Choroid plexus epithelial cell (primary cell): ENCODE results near the gene WNT7B.

Experiments used
- DNase-seq: peaks from one replicate; pipeline ENCODE4 v3.0.0-alpha.2; 2010; ENCODE audit warnings: low read depth
- H3K4me3 ChIP-seq: 2 replicates; pipeline ENCODE4 v1.5.1; 2011; ENCODE audit warnings: low read depth, mild to moderate bottlenecking, control low read depth, low read length, moderate library complexity
- TF ChIP-seq, protein P1 (sequence below): conservative IDR thresholded peaks from 2 replicates; pipeline ENCODE4 v1.5.1; 2011; ENCODE audit warnings: low read depth, mild to moderate bottlenecking, control low read depth, inconsistent platforms, low read length, moderate library complexity

Gene WNT7B

DNA sequence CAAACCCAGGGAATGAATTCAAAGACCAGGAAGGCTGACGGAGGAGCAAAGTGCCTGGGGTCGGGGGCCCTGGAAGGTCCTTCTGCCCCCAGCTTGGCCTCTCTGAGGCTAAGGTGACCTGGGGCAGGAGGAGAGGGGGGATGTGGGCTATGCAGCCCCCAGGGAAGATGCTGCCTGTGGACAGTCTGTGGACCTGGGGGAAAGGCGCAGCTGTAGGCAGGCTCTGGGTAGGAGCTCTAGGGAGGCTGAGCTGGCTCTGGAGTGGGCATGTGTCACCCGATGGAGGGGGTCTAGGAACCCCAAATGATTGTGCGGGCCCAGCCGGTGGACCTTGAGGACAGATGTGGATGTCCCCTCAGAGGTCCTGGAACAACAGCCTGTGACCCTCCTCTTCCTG lies 42.8 kb downstream of the WNT7B start:
- DNase-seq, result no peak
- TF ChIP-seq, protein P1, sequence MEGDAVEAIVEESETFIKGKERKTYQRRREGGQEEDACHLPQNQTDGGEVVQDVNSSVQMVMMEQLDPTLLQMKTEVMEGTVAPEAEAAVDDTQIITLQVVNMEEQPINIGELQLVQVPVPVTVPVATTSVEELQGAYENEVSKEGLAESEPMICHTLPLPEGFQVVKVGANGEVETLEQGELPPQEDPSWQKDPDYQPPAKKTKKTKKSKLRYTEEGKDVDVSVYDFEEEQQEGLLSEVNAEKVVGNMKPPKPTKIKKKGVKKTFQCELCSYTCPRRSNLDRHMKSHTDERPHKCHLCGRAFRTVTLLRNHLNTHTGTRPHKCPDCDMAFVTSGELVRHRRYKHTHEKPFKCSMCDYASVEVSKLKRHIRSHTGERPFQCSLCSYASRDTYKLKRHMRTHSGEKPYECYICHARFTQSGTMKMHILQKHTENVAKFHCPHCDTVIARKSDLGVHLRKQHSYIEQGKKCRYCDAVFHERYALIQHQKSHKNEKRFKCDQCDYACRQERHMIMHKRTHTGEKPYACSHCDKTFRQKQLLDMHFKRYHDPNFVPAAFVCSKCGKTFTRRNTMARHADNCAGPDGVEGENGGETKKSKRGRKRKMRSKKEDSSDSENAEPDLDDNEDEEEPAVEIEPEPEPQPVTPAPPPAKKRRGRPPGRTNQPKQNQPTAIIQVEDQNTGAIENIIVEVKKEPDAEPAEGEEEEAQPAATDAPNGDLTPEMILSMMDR, result no peak

DNA sequence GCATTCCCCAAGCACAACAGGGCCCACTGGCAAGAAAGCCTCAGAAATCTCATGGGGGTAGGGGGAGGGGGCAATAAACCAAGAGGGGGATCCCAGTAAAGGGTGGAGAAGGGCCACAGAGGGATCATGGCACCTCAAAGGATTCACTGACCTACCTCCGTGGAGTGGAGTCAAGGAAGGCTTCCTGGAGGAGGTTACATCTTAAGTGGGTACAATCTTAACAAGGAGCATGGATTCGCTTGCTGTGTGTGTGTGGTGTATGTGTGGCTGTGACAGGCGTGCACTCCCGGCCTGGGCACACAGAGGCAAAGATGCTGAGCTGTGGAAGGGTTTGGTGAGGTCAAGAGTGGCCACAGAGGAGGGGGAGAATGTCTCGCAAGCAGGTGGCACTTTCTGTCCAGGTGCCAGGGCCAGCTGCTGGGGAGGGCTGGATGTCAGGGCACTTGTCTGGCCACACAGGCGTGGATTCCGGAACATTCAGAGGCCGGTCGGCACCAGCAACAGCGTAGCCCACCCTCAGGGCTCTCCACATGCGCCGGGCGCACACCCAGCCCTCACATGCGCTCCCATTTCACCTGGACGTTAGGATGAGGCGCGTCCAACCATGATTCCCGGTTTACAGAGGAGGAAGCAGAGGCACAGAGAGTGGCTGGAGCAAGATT lies 43.3 kb downstream of the WNT7B start:
- H3K4me3 ChIP-seq, result no peak overlapping the region
- TF ChIP-seq, protein P1, result no peak
- no peak for DNase-seq

More for the DNA sequence above, 42.8 kb downstream of the WNT7B start:
- no peak overlapping the region for H3K4me3 ChIP-seq

DNA sequence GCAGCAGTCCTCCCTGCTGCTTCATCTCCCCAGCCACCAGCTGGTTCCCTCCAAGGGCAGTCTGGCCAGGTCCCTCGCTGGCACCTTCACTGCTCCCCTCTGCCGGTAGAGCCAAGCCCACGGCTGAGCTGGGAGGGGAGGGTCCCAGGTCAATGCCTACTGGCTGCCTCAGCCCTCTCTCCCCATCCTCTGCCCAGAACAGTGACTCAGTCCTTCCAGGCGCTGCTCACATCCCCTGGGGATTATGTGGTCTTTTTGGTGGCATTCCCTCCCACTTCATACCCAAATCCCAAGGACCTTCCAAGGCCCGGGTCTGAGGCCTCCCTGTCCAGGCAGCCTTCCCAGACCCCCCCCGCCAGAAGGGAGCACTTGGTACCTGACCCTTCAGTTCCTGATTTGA lies 44.9 kb downstream of the WNT7B start:
- H3K4me3 ChIP-seq, result no peak overlapping the region
- TF ChIP-seq, protein P1, result no peak
- no peak for DNase-seq

DNA sequence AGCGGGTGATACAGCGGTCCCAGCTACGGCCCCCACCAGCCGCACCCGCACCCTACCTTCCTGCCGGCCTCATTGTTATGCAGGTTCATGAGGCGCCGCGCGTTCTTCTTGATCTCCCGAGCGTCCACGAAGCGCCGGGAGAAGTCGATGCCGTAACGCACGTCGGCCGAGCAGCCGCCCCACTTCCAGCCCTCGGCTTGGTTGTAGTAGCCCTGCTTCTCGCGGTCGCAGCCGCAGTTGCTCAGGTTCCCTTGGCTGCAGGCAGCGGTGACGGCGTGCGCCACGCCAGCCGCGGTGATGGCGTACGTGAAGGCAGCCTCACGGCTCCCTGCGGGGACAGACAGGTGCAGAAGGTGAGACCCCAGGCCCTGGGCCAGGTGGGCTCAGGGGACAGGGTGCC lies 45.9 kb downstream of the WNT7B start:
- no peak overlapping the region for H3K4me3 ChIP-seq
- DNase-seq, result no peak
- TF ChIP-seq, protein P1, result no peak

DNA sequence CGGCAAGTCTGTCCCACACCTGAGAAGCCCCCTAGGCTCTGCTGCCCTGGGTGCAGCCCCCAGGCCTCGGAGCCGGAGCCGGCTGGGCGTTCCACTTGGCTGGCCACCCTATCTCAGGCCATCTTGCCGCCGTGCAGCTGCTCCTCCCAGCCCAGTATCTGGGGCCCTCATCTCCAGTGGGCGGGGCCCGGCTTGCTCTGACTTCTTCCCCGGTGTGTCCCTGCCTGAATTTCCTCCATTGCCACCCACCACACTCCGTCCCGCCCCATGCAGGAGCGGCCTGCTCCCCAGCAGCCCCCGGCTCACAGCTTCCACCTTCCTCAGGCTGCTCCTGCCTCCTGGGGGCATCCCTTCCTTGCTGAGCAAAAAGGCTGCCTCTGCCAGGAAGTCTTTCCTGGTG lies 46.6 kb downstream of the WNT7B start:
- TF ChIP-seq, protein P1, result no peak

DNA sequence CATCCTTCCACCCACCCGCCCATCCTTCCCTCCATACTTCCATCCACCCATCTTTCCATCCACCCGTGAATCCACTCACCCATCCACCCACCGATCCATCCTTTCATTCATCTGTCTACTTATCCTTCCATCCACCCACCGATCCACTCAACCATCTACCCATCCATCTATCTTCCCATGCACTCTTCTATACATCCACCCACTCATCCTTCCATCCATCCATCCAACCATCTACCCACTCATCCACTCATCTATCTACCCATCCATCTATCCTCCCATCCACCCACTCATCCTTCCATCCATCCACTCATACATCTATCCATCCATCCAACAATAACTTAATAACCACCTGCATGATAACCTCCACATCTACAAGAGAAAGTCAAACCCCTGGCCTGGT lies 47.3 kb downstream of the WNT7B start:
- TF ChIP-seq, protein P1, result no peak
- H3K4me3 ChIP-seq, result no peak overlapping the region
- DNase-seq, result no peak

More for the DNA sequence above, 46.6 kb downstream of the WNT7B start:
- no peak for DNase-seq
- H3K4me3 ChIP-seq, result no peak overlapping the region

DNA sequence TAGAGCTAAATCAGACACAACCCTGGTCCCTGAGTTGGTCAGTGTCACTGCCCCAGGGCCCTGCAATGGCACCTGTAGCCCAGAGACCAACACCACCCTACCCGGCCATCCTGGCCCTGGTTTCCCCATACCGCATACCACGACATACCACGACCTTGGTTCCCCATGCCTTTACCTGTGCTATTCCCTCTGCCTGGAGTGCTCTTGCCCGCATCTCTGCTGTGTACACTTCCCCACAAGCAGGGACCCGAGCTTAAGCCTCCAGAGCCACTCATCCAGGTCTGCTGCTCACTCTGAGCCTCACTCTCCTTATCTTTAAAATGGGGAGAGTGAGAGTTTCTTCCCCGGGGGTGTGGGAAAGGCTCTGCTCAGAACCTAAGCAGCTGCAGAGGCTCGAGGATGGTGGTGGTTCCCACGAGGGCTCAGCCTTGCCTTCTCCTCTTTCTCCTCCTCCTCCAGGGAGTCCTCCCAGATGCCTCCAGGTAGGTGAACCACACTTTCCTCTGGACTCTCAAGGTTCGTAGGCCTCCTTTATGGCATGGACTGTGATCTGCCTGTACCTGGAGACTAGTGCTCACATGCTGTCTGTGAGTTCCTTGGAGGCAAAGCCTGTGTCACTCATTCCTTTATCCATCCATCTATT lies 48.1 kb downstream of the WNT7B start:
- TF ChIP-seq, protein P1, result no peak
- no peak for DNase-seq
- no peak overlapping the region for H3K4me3 ChIP-seq
